Head of caudate nucleus (tissue), 42 donors: ENCODE measurements around the gene JCHAIN.
"Not testable (repeated sequence)": the region's sequence is repeated elsewhere in the genome, so short reads cannot be mapped to it uniquely, and the experiment has no call there.

Experiments
- DNase-seq, 42 donors: peaks; one replicate each; pipeline versions ENCODE4 v3.0.0 to v3.0.0-alpha.2; 2020 to 2021; ENCODE audit warnings: mixed read lengths in 7 of 42
- intact Hi-C: fragments of 100-400 bp; cut with DNase I; formaldehyde crosslinking; loops from one replicate; pipeline ENCODE4 v1.15.0; 2022

JCHAIN gene

GRCh38 chr4:70660106-70660505 is 6.2 kb downstream of the JCHAIN start:
- no peak for DNase-seq
- intact Hi-C loops, result no loop called here

GRCh38 chr4:70658418-70658817 is 7.9 kb downstream of the JCHAIN start:
- intact Hi-C loops, result no loop called here
- DNase-seq, result no peak

- intact Hi-C loops, result no loop called here
- no peak for DNase-seq
These were observed 9.0 kb downstream of the JCHAIN start for GRCh38 chr4:70657326-70657725.

GRCh38 chr4:70654605-70655011 is 11.7 kb downstream of the JCHAIN start:
- intact Hi-C loops, result no loop called here
- no peak for DNase-seq

GRCh38 chr4:70651864-70652506 is 14.3 kb downstream of the JCHAIN start:
- intact Hi-C loops, result no loop called here
- DNase-seq, result no peak

GRCh38 chr4:70650741-70651140 is 15.6 kb downstream of the JCHAIN start:
- intact Hi-C loops, DNase-seq: not testable (repeated sequence)

GRCh38 chr4:70640192-70640591 is 26.1 kb downstream of the JCHAIN start:
- no peak for DNase-seq
- intact Hi-C loops, result no loop called here

GRCh38 chr4:70637239-70637913 is 28.9 kb downstream of the JCHAIN start:
- no peak for DNase-seq
- intact Hi-C loops, result no loop called here

GRCh38 chr4:70634482-70634881 is 31.8 kb downstream of the JCHAIN start:
- intact Hi-C loops, result no loop called here

GRCh38 chr4:70632028-70632427 is 34.3 kb downstream of the JCHAIN start:
- DNase-seq, result no peak

More at GRCh38 chr4:70634482-70634881, 31.8 kb downstream of the JCHAIN start:
- DNase-seq, result no peak

GRCh38 chr4:70630162-70630561 is 36.1 kb downstream of the JCHAIN start:
- DNase-seq, result no peak
- intact Hi-C loops, result no loop called here

More at GRCh38 chr4:70632028-70632427, 34.3 kb downstream of the JCHAIN start:
- intact Hi-C loops, result no loop called here

- intact Hi-C loops, result no loop called here
- no peak for DNase-seq
These were observed 36.7 kb downstream of the JCHAIN start for GRCh38 chr4:70629469-70630090.

GRCh38 chr4:70628444-70628843 is 37.9 kb downstream of the JCHAIN start, which contains the start of gene ENAM:
TSS of gene ENAM (plus strand) at chr4:70628744. CDS start at chr4:70629501, 757 bp downstream.
- no peak for DNase-seq
- intact Hi-C loops, result no loop called here

GRCh38 chr4:70627620-70628019 is 38.7 kb downstream of the JCHAIN start:
- intact Hi-C loops, result no loop called here
- DNase-seq, result no peak

GRCh38 chr4:70624226-70624793 is 42.0 kb downstream of the JCHAIN start:
- intact Hi-C loops, result no loop called here
- no peak for DNase-seq

GRCh38 chr4:70623323-70623722 is 43.0 kb downstream of the JCHAIN start:
- intact Hi-C loops, result no loop called here

GRCh38 chr4:70619778-70620177 is 46.5 kb downstream of the JCHAIN start:
- intact Hi-C loops, result no loop called here
- no peak for DNase-seq

More at GRCh38 chr4:70623323-70623722, 43.0 kb downstream of the JCHAIN start:
- no peak for DNase-seq

GRCh38 chr4:70619288-70619687 is 47.0 kb downstream of the JCHAIN start:
- no peak for DNase-seq
- intact Hi-C loops, result no loop called here

- no peak for DNase-seq
- intact Hi-C loops, result no loop called here
These were observed 52.1 kb downstream of the JCHAIN start for GRCh38 chr4:70614184-70614555.
